ENCODE measurements around the gene SKP2.
"Not testable (repeated sequence)": the region's sequence is repeated elsewhere in the genome, so short reads cannot be mapped to it uniquely, and the experiment has no call there.

The SKP2 gene

GRCh38 chr5:36180556-36181350, 28.8 kb downstream of the SKP2 start:
- peaks cover 78% of the 10 kb centered on the region for H3K36me3 ChIP-seq (ENCODE audit: control insufficient read depth, low read length)
- no peaks in the 10 kb centered on the region for H3K79me2 ChIP-seq (ENCODE audit: control insufficient read depth, low read length)
- no peak overlapping the region for H3K4me3 ChIP-seq (ENCODE audit: low read length)
- no peaks in the 10 kb centered on the region for H3F3A ChIP-seq (ENCODE audit: control insufficient read depth, insufficient read depth)
- no peaks in the 10 kb centered on the region for H4K20me1 ChIP-seq (ENCODE audit: control insufficient read depth, insufficient read depth, low read depth, low read length)
- H3K27ac ChIP-seq (ENCODE audit: low read depth, low read length), result no peak overlapping the region
- TF ChIP-seq CTCF (IDR thresholded peaks at IDR 0.05; ENCODE audit: low read depth, low read length, poor library complexity, severe bottlenecking) (no peak), EZH2phosphoT487 (IDR thresholded peaks at IDR 0.05; ENCODE audit: borderline replicate concordance, low read length) (no peak)
- no peaks in the 10 kb centered on the region for H3K27me3 ChIP-seq (ENCODE audit: control insufficient read depth, low read length)
- no peaks in the 10 kb centered on the region for H3K9me3 ChIP-seq (ENCODE audit: control insufficient read depth, insufficient read depth, low read length)
- no peak overlapping the region for H3K4me2 ChIP-seq (ENCODE audit: low read length)
- no peaks in the 10 kb centered on the region for H3K9me2 ChIP-seq (replicated peaks; ENCODE audit: control insufficient read depth, low read length)
- H3K4me1 ChIP-seq (ENCODE audit: control insufficient read depth, low read length), result no peaks in the 10 kb centered on the region

GRCh38 chr5:36181774-36182173, 29.9 kb downstream of the SKP2 start:
- Histone ChIP-seq H3K79me2 (ENCODE audit: control insufficient read depth, low read length) (no peaks in the 10 kb centered on the region), H3F3A (ENCODE audit: control insufficient read depth, insufficient read depth) (no peaks in the 10 kb centered on the region), H3K9me3 (ENCODE audit: control insufficient read depth, insufficient read depth, low read length) (no peaks in the 10 kb centered on the region), H3K4me2 (ENCODE audit: low read length) (no peak overlapping the region), H3K4me1 (ENCODE audit: control insufficient read depth, low read length) (no peaks in the 10 kb centered on the region), H3K27ac (ENCODE audit: low read depth, low read length) (no peak overlapping the region), H3K9me2 (replicated peaks; ENCODE audit: control insufficient read depth, low read length) (no peaks in the 10 kb centered on the region), H4K20me1 (ENCODE audit: control insufficient read depth, insufficient read depth, low read depth, low read length) (no peaks in the 10 kb centered on the region), H3K4me3 (ENCODE audit: low read length) (no peak overlapping the region), H3K36me3 (ENCODE audit: control insufficient read depth, low read length) (peaks cover 72% of the 10 kb centered on the region), H3K27me3 (ENCODE audit: control insufficient read depth, low read length) (no peaks in the 10 kb centered on the region)
- TF ChIP-seq CTCF (IDR thresholded peaks at IDR 0.05; ENCODE audit: low read depth, low read length, poor library complexity, severe bottlenecking), result no peak
- TF ChIP-seq EZH2phosphoT487 (IDR thresholded peaks at IDR 0.05; ENCODE audit: borderline replicate concordance, low read length), result no peak

GRCh38 chr5:36184408-36184807, 32.5 kb downstream of the SKP2 start:
- not testable (repeated sequence) for H3K9me3 ChIP-seq (ENCODE audit: control insufficient read depth, insufficient read depth, low read length); H4K20me1 ChIP-seq (ENCODE audit: control insufficient read depth, insufficient read depth, low read depth, low read length); H3K9me2 ChIP-seq (replicated peaks; ENCODE audit: control insufficient read depth, low read length); H3K4me2 ChIP-seq (ENCODE audit: low read length); H3K27me3 ChIP-seq (ENCODE audit: control insufficient read depth, low read length); H3K27ac ChIP-seq (ENCODE audit: low read depth, low read length); H3K4me1 ChIP-seq (ENCODE audit: control insufficient read depth, low read length); H3F3A ChIP-seq (ENCODE audit: control insufficient read depth, insufficient read depth); H3K79me2 ChIP-seq (ENCODE audit: control insufficient read depth, low read length); H3K4me3 ChIP-seq (ENCODE audit: low read length)
- H3K36me3 ChIP-seq (ENCODE audit: control insufficient read depth, low read length), result peaks cover 48% of the 10 kb centered on the region

- no peak overlapping the region for H3K27ac ChIP-seq (ENCODE audit: low read depth, low read length)
- no peak overlapping the region for H3K4me2 ChIP-seq (ENCODE audit: low read length)
- H4K20me1 ChIP-seq (ENCODE audit: control insufficient read depth, insufficient read depth, low read depth, low read length), result no peaks in the 10 kb centered on the region
- H3F3A ChIP-seq (ENCODE audit: control insufficient read depth, insufficient read depth), result peaks cover 8% of the 10 kb centered on the region; the same call in 1 of the 2 replicates
- no peaks in the 10 kb centered on the region for H3K79me2 ChIP-seq (ENCODE audit: control insufficient read depth, low read length)
- TF ChIP-seq EZH2phosphoT487 (IDR thresholded peaks at IDR 0.05; ENCODE audit: borderline replicate concordance, low read length), result no peak
- no peak for TF ChIP-seq CTCF (IDR thresholded peaks at IDR 0.05; ENCODE audit: low read depth, low read length, poor library complexity, severe bottlenecking)
- peaks cover 72% of the 10 kb centered on the region for H3K36me3 ChIP-seq (ENCODE audit: control insufficient read depth, low read length)
- H3K9me2 ChIP-seq (replicated peaks; ENCODE audit: control insufficient read depth, low read length), result no peaks in the 10 kb centered on the region
- H3K4me3 ChIP-seq (ENCODE audit: low read length), result no peak overlapping the region
- H3K4me1 ChIP-seq (ENCODE audit: control insufficient read depth, low read length), result no peaks in the 10 kb centered on the region
- no peaks in the 10 kb centered on the region for H3K27me3 ChIP-seq (ENCODE audit: control insufficient read depth, low read length)
- no peaks in the 10 kb centered on the region for H3K9me3 ChIP-seq (ENCODE audit: control insufficient read depth, insufficient read depth, low read length)
Observed at GRCh38 chr5:36193746-36194145, 41.8 kb downstream of the SKP2 start.

Measured in DOHH2 (cell line).